ENCODE results near the gene PHACTR2.

The PHACTR2 gene

GRCh38 chr6:143694560-143694959 lies 16.8 kb downstream of the PHACTR2 start:
- no peak for DNase-seq (ENCODE audit: low read depth)
- H3K4me3 ChIP-seq (ENCODE audit: low read depth, low read length): no peak overlapping the region
- TF ChIP-seq CTCF (IDR thresholded peaks at IDR 0.05; ENCODE audit: insufficient read depth, low read depth, low read length, missing control alignments): no peak

GRCh38 chr6:143695130-143695968 lies 17.6 kb downstream of the PHACTR2 start:
- no peak overlapping the region for H3K4me3 ChIP-seq (ENCODE audit: low read depth, low read length)
- TF ChIP-seq CTCF (IDR thresholded peaks at IDR 0.05; ENCODE audit: insufficient read depth, low read depth, low read length, missing control alignments): no peak
- DNase-seq (ENCODE audit: low read depth): no peak

- TF ChIP-seq CTCF (IDR thresholded peaks at IDR 0.05; ENCODE audit: insufficient read depth, low read depth, low read length, missing control alignments): no peak
- DNase-seq (ENCODE audit: low read depth): no peak
- H3K4me3 ChIP-seq (ENCODE audit: low read depth, low read length): no peak overlapping the region
Measured at GRCh38 chr6:143695969-143696663, 18.4 kb downstream of the PHACTR2 start.

GRCh38 chr6:143696664-143697000 lies 18.9 kb downstream of the PHACTR2 start:
- TF ChIP-seq CTCF (IDR thresholded peaks at IDR 0.05; ENCODE audit: insufficient read depth, low read depth, low read length, missing control alignments): no peak
- DNase-seq (ENCODE audit: low read depth): no peak
- H3K4me3 ChIP-seq (ENCODE audit: low read depth, low read length): no peak overlapping the region

- H3K4me3 ChIP-seq (ENCODE audit: low read depth, low read length): no peak overlapping the region
- DNase-seq (ENCODE audit: low read depth): no peak
- TF ChIP-seq CTCF (IDR thresholded peaks at IDR 0.05; ENCODE audit: insufficient read depth, low read depth, low read length, missing control alignments): no peak
Measured at GRCh38 chr6:143697076-143697800, 19.5 kb downstream of the PHACTR2 start.

- TF ChIP-seq CTCF (IDR thresholded peaks at IDR 0.05; ENCODE audit: insufficient read depth, low read depth, low read length, missing control alignments): no peak
- DNase-seq (ENCODE audit: low read depth): no peak
Measured at GRCh38 chr6:143698329-143698728, 20.6 kb downstream of the PHACTR2 start.

More at GRCh38 chr6:143698329-143698728, 20.6 kb downstream of the PHACTR2 start:
- H3K4me3 ChIP-seq (ENCODE audit: low read depth, low read length): no peak overlapping the region
